Fibroblast of gingiva (primary cell): Measurements from ENCODE around the gene SEMA7A.
A peak's percentile ranks its signal among the peaks of the same experiment; 100 is the strongest.
"Not testable (repeated sequence)": the region's sequence is repeated elsewhere in the genome, so short reads cannot be mapped to it uniquely, and the experiment has no call there.

Experiments used
- DNase-seq: peaks from one replicate; pipeline ENCODE4 v3.0.0-alpha.2; 2011; ENCODE audit warnings: low read depth

SEMA7A gene

GRCh38 chr15:74433592-74434262, at the start of gene SEMA7A:
Gene SEMA7A, minus strand, starts transcription at chr15:74433958. Its CDS starts 40 bp downstream, at chr15:74433918.
- peak; percentile 78 for DNase-seq

GRCh38 chr15:74482661-74483060, 48.9 kb upstream of the SEMA7A start:
- DNase-seq: no peak

GRCh38 chr15:74480364-74480763, 46.6 kb upstream of the SEMA7A start:
- DNase-seq: not testable (repeated sequence)

GRCh38 chr15:74471621-74472020, 37.9 kb upstream of the SEMA7A start:
- not testable (repeated sequence) for DNase-seq

- DNase-seq: peak; percentile 10
Measured at GRCh38 chr15:74470631-74471395, 37.1 kb upstream of the SEMA7A start.

GRCh38 chr15:74468341-74469032, 34.7 kb upstream of the SEMA7A start:
- DNase-seq: no peak

GRCh38 chr15:74466570-74466969, 32.8 kb upstream of the SEMA7A start:
- DNase-seq: no peak

- DNase-seq: no peak
Measured at GRCh38 chr15:74464897-74465296, 31.1 kb upstream of the SEMA7A start.

- DNase-seq: no peak
Measured at GRCh38 chr15:74464216-74464615, 30.5 kb upstream of the SEMA7A start.

GRCh38 chr15:74463634-74464033, 29.9 kb upstream of the SEMA7A start:
- DNase-seq: no peak

GRCh38 chr15:74461847-74462511, 28.2 kb upstream of the SEMA7A start:
- no peak for DNase-seq

- DNase-seq: peak; percentile 95
Measured at GRCh38 chr15:74460871-74461846, 27.4 kb upstream of the SEMA7A start, which contains the start of gene UBL7. Gene UBL7, minus strand, starts transcription at chr15:74461160. Its CDS starts 2,293 bp downstream, at chr15:74458867.

GRCh38 chr15:74460298-74460697, 26.5 kb upstream of the SEMA7A start:
- DNase-seq: no peak

- DNase-seq: not testable (repeated sequence)
Measured at GRCh38 chr15:74459798-74460197, 26.0 kb upstream of the SEMA7A start.

- no peak for DNase-seq
Measured at GRCh38 chr15:74458473-74458872, 24.7 kb upstream of the SEMA7A start.

- DNase-seq: not testable (repeated sequence)
Measured at GRCh38 chr15:74457036-74457435, 23.3 kb upstream of the SEMA7A start.

- no peak for DNase-seq
Measured at GRCh38 chr15:74454764-74455500, 21.2 kb upstream of the SEMA7A start.

- no peak for DNase-seq
Measured at GRCh38 chr15:74453925-74454763, 20.4 kb upstream of the SEMA7A start.
